ENCODE results near the gene CYP26C1. TPM values are rescaled to one million over a fixed set of nuclear protein-coding genes. Genes with fewer than 3 reads are reported as not detected.

Gene CYP26C1
- total RNA-seq = 0.12 TPM in 1 of 2 replicates, not detected in the other

GRCh38 chr10:93059975-93060886 lies at the start of gene CYP26C1:
Gene CYP26C1, plus strand, starts transcription at chr10:93060798. Its CDS starts 466 bp downstream, at chr10:93061264.

DNA sequence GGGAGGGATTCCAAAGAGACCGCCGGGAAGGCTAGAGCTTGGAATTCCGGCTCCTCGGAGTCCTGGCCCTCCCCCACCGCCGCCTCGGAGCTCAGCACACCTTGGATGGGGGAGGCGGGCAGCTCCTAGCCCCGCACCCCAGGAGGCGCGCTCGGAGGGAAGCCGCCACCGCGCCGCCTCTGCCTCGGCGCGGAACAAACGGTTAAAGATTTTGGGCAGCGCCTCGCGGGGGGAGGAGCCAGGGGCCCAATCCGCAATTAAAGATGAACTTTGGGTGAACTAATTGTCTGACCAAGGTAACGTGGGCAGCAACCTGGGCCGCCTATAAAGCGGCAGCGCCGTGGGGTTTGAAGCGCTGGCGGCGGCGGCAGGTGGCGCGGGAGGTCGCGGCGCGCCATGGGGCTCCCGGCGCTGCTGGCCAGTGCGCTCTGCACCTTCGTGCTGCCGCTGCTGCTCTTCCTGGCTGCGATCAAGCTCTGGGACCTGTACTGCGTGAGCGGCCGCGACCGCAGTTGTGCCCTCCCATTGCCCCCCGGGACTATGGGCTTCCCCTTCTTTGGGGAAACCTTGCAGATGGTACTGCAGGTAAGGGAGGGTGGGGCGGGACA lies 13.0 kb downstream of the CYP26C1 start, which contains the start of gene CYP26A1:
CYP26A1 (plus strand) TSS at position 355 of the 608 bp plus-strand sequence; CDS start at position 397, 42 bp downstream.

Other genes starting within 250 kb of the CYP26C1 start
- gene EXOC6, start 212.3 kb upstream of the CYP26C1 start, total RNA-seq = 10.1 and 20.7 TPM in 2 replicates
- not detected in 2 replicates for gene CYP26A1, start 13.1 kb downstream of the CYP26C1 start, total RNA-seq